T-helper 2 cell treated with Interferon-gamma antibody and Interleukin-4, amounts not matched to agents 5 μg/mL and 100 μg/mL, for 36 hours (primary cell): Measurements from ENCODE around the gene SPRED3.

Experiments
- DNase-seq: peaks from one replicate; pipeline ENCODE4 v3.0.0; 2021; ENCODE audit warnings: low spot score
- H3K27ac Mint-ChIP-seq: one replicate; pipeline ENCODE4 v1.8.0; 2021; ENCODE audit warnings: mild to moderate bottlenecking, mixed read lengths
- H3K27me3 Mint-ChIP-seq: one replicate; pipeline ENCODE4 v1.8.0; 2021; ENCODE audit warnings: low read depth, mixed read lengths
- H3K36me3 Mint-ChIP-seq: one replicate; pipeline ENCODE4 v1.8.0; 2021; ENCODE audit warnings: low read depth, mixed read lengths
- H3K4me1 Mint-ChIP-seq: one replicate; pipeline ENCODE4 v1.8.0; 2021; ENCODE audit warnings: low read depth, mixed read lengths
- H3K4me3 Mint-ChIP-seq: one replicate; pipeline ENCODE4 v1.8.0; 2022; ENCODE audit warnings: mild to moderate bottlenecking, moderate library complexity, mixed read lengths
- H3K9me3 Mint-ChIP-seq: one replicate; pipeline ENCODE4 v1.8.0; 2021; ENCODE audit warnings: mixed read lengths

SPRED3 gene

GRCh38 chr19:38378866-38379265 is 9.6 kb upstream of the SPRED3 start:
- no peaks in the 10 kb centered on the region for H3K27me3 Mint-ChIP-seq
- H3K27ac Mint-ChIP-seq = no peak overlapping the region
- H3K9me3 Mint-ChIP-seq = no peaks in the 10 kb centered on the region
- peaks cover 16% of the 10 kb centered on the region for H3K4me1 Mint-ChIP-seq
- no peak overlapping the region for H3K4me3 Mint-ChIP-seq
- DNase-seq = no peak
- H3K36me3 Mint-ChIP-seq = peaks cover 53% of the 10 kb centered on the region

GRCh38 chr19:38381138-38381537 is 7.4 kb upstream of the SPRED3 start:
- no peaks in the 10 kb centered on the region for H3K27me3 Mint-ChIP-seq
- H3K4me1 Mint-ChIP-seq = peaks cover 8% of the 10 kb centered on the region
- no peaks in the 10 kb centered on the region for H3K9me3 Mint-ChIP-seq
- H3K27ac Mint-ChIP-seq = no peak overlapping the region
- no peak for DNase-seq
- peaks cover 55% of the 10 kb centered on the region for H3K36me3 Mint-ChIP-seq
- H3K4me3 Mint-ChIP-seq = no peak overlapping the region

- Mint-ChIP-seq H3K4me1 (peaks cover 10% of the 10 kb centered on the region), H3K27me3 (peaks cover 3% of the 10 kb centered on the region), H3K4me3 (no peak overlapping the region), H3K36me3 (peaks cover 52% of the 10 kb centered on the region), H3K27ac (no peak overlapping the region), H3K9me3 (no peaks in the 10 kb centered on the region)
- no peak for DNase-seq
These were observed 5.3 kb upstream of the SPRED3 start for GRCh38 chr19:38383184-38383583.

- H3K27me3 Mint-ChIP-seq = peaks cover 4% of the 10 kb centered on the region
- peaks cover 11% of the 10 kb centered on the region for H3K4me1 Mint-ChIP-seq
- H3K9me3 Mint-ChIP-seq = no peaks in the 10 kb centered on the region
- no peak overlapping the region for H3K4me3 Mint-ChIP-seq
- peaks cover 52% of the 10 kb centered on the region for H3K36me3 Mint-ChIP-seq
- no peak overlapping the region for H3K27ac Mint-ChIP-seq
- DNase-seq = no peak
These were observed 4.8 kb upstream of the SPRED3 start for GRCh38 chr19:38383743-38384142.

- DNase-seq = no peak
- Mint-ChIP-seq H3K4me1 (peaks cover 12% of the 10 kb centered on the region), H3K27me3 (peaks cover 6% of the 10 kb centered on the region), H3K27ac (no peak overlapping the region), H3K9me3 (no peaks in the 10 kb centered on the region), H3K36me3 (peaks cover 49% of the 10 kb centered on the region), H3K4me3 (no peak overlapping the region)
These were observed 4.1 kb upstream of the SPRED3 start for GRCh38 chr19:38384209-38385027.

GRCh38 chr19:38385057-38385803 is 3.3 kb upstream of the SPRED3 start:
- DNase-seq = no peak
- Mint-ChIP-seq H3K4me1 (peaks cover 13% of the 10 kb centered on the region), H3K9me3 (no peaks in the 10 kb centered on the region), H3K36me3 (peaks cover 43% of the 10 kb centered on the region), H3K27ac (no peak overlapping the region), H3K4me3 (no peak overlapping the region), H3K27me3 (peaks cover 11% of the 10 kb centered on the region)

GRCh38 chr19:38385804-38386257 is 2.7 kb upstream of the SPRED3 start:
- Mint-ChIP-seq H3K4me1 (peaks cover 13% of the 10 kb centered on the region), H3K4me3 (no peak overlapping the region), H3K27me3 (peaks cover 14% of the 10 kb centered on the region), H3K9me3 (no peaks in the 10 kb centered on the region), H3K27ac (no peak overlapping the region), H3K36me3 (peaks cover 41% of the 10 kb centered on the region)
- DNase-seq = no peak

- Mint-ChIP-seq H3K36me3 (peaks cover 37% of the 10 kb centered on the region), H3K9me3 (no peaks in the 10 kb centered on the region), H3K4me3 (no peak overlapping the region), H3K27me3 (peaks cover 20% of the 10 kb centered on the region), H3K27ac (no peak overlapping the region), H3K4me1 (peaks cover 13% of the 10 kb centered on the region)
- no peak for DNase-seq
These were observed 2.1 kb upstream of the SPRED3 start for GRCh38 chr19:38386300-38386970.

- Mint-ChIP-seq H3K36me3 (peaks cover 31% of the 10 kb centered on the region), H3K4me3 (peak overlapping the region; percentile 89), H3K4me1 (peaks cover 13% of the 10 kb centered on the region), H3K27ac (peak overlapping the region; percentile 38), H3K9me3 (no peaks in the 10 kb centered on the region), H3K27me3 (peaks cover 23% of the 10 kb centered on the region)
- no peak for DNase-seq
These were observed 1.4 kb upstream of the SPRED3 start for GRCh38 chr19:38386971-38387549.

GRCh38 chr19:38387550-38388348 is 748 bp upstream of the SPRED3 start, which contains the start of gene GGN:
Gene GGN (minus strand): TSS chr19:38388034. CDS start chr19:38387261, 773 bp downstream.
- H3K27me3 Mint-ChIP-seq = peaks cover 25% of the 10 kb centered on the region

GRCh38 chr19:38389101-38389925 is 816 bp downstream of the SPRED3 start:
- no peak for DNase-seq
- H3K4me1 Mint-ChIP-seq = peaks cover 20% of the 10 kb centered on the region
- H3K36me3 Mint-ChIP-seq = peaks cover 13% of the 10 kb centered on the region
- H3K27ac Mint-ChIP-seq = no peak overlapping the region
- H3K27me3 Mint-ChIP-seq = peaks cover 31% of the 10 kb centered on the region
- H3K9me3 Mint-ChIP-seq = no peaks in the 10 kb centered on the region
- peak overlapping the region; percentile 49 for H3K4me3 Mint-ChIP-seq

More at GRCh38 chr19:38387550-38388348, 748 bp upstream of the SPRED3 start, which contains the start of gene GGN:
- Mint-ChIP-seq H3K36me3 (peaks cover 26% of the 10 kb centered on the region), H3K27ac (peak within 1 kb of the TSS; percentile 90), H3K4me1 (peaks cover 15% of the 10 kb centered on the region), H3K4me3 (peak within 1 kb of the TSS; percentile 89), H3K9me3 (no peaks in the 10 kb centered on the region)
- peak; percentile 78 for DNase-seq
